ENCODE data around the gene TRAPPC6A. TPM values are rescaled to one million over a fixed set of nuclear protein-coding genes. Genes with fewer than 3 reads are reported as not detected.

The TRAPPC6A gene
- total and polyA plus RNA-seq, 2 of the 4 experiments (the other 2 are of a cell fraction): 4.1 to 13.4 TPM

DNA sequence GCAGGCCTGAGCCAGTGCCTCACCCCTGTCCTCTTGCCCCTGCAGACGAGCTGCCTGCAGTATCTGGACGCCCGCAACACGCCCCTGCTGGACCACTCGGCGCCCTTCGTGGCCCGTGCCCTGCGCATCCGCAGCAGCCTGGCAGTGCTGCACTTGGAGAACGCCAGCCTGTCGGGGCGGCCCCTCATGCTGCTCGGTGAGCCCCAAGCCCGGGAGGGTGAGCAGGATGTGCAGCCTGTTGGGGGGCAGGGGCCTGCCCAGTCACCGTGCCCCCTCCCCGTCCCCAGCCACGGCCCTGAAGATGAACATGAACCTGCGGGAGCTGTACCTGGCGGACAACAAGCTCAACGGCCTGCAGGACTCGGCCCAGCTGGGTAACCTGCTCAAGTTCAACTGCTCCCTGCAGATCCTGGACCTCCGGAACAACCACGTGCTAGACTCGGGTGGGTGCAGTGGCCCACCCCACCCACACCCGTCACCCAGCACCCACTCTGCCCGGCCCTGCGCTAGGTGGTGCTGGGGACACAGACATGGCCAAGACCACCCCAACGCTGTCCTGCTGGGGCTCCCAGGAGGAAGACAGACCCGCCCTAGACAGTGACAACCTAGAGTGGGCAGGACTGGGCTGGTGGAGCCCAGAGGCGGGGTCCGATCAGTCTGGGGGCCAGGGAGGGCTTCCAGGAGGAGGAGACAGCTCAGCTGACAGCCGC, 35.9 kb downstream of the TRAPPC6A start:
- no peak overlapping the region for H2AK9ac ChIP-seq (replicated peaks; ENCODE audit: low read depth, low read length, poor library complexity)
- no peak for TF ChIP-seq MAZ (IDR thresholded peaks at IDR 0.05; ENCODE audit: borderline replicate concordance, low read depth, low read length)
- TF ChIP-seq, protein P1, sequence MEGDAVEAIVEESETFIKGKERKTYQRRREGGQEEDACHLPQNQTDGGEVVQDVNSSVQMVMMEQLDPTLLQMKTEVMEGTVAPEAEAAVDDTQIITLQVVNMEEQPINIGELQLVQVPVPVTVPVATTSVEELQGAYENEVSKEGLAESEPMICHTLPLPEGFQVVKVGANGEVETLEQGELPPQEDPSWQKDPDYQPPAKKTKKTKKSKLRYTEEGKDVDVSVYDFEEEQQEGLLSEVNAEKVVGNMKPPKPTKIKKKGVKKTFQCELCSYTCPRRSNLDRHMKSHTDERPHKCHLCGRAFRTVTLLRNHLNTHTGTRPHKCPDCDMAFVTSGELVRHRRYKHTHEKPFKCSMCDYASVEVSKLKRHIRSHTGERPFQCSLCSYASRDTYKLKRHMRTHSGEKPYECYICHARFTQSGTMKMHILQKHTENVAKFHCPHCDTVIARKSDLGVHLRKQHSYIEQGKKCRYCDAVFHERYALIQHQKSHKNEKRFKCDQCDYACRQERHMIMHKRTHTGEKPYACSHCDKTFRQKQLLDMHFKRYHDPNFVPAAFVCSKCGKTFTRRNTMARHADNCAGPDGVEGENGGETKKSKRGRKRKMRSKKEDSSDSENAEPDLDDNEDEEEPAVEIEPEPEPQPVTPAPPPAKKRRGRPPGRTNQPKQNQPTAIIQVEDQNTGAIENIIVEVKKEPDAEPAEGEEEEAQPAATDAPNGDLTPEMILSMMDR (conservative IDR thresholded peaks at IDR 0.05; ENCODE audit: low read depth, low read length): no peak
- no peak for TF ChIP-seq POLR2A (IDR thresholded peaks at IDR 0.05; ENCODE audit: low read depth, low read length)
- no peak for TF ChIP-seq FOS (IDR thresholded peaks at IDR 0.05; ENCODE audit: low read depth, low read length)
- TF ChIP-seq MXI1 (IDR thresholded peaks at IDR 0.05; ENCODE audit: borderline replicate concordance, low read depth, low read length): no peak
- TF ChIP-seq CEBPB (IDR thresholded peaks at IDR 0.05; ENCODE audit: low read depth, low read length): no peak
- TF ChIP-seq MAFK (IDR thresholded peaks at IDR 0.05; ENCODE audit: low read depth, low read length): no peak
- no peak for TF ChIP-seq RFX5 (IDR thresholded peaks at IDR 0.05; ENCODE audit: low read depth, low read length)
- TF ChIP-seq, protein P2, sequence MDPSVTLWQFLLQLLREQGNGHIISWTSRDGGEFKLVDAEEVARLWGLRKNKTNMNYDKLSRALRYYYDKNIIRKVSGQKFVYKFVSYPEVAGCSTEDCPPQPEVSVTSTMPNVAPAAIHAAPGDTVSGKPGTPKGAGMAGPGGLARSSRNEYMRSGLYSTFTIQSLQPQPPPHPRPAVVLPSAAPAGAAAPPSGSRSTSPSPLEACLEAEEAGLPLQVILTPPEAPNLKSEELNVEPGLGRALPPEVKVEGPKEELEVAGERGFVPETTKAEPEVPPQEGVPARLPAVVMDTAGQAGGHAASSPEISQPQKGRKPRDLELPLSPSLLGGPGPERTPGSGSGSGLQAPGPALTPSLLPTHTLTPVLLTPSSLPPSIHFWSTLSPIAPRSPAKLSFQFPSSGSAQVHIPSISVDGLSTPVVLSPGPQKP (IDR thresholded peaks at IDR 0.05; ENCODE audit: borderline replicate concordance, low read depth, low read length): no peak
- no peak for TF ChIP-seq SMC3 (IDR thresholded peaks at IDR 0.05; ENCODE audit: low read depth, low read length)
- TF ChIP-seq, protein P3, sequence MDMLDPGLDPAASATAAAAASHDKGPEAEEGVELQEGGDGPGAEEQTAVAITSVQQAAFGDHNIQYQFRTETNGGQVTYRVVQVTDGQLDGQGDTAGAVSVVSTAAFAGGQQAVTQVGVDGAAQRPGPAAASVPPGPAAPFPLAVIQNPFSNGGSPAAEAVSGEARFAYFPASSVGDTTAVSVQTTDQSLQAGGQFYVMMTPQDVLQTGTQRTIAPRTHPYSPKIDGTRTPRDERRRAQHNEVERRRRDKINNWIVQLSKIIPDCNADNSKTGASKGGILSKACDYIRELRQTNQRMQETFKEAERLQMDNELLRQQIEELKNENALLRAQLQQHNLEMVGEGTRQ (IDR thresholded peaks at IDR 0.05; ENCODE audit: low read depth, low read length): no peak
- TF ChIP-seq BHLHE40 (IDR thresholded peaks at IDR 0.05; ENCODE audit: low read depth, low read length): no peak
- TF ChIP-seq RCOR1 (IDR thresholded peaks at IDR 0.05; ENCODE audit: insufficient replicate concordance, low read length): no peak
- TF ChIP-seq RAD21 (IDR thresholded peaks at IDR 0.05; ENCODE audit: low read length): no peak
- no peak for TF ChIP-seq CHD1 (IDR thresholded peaks at IDR 0.05; ENCODE audit: low read depth, low read length)
- no peak for TF ChIP-seq NFE2L2 (IDR thresholded peaks at IDR 0.05; ENCODE audit: low read depth, low read length)
- no peaks in the 10 kb centered on the region for H3K4me1 ChIP-seq (ENCODE audit: control insufficient read depth, insufficient read depth, low read length)
- ChIA-PET CTCF (no interaction called here), POLR2A (ENCODE audit: unreplicated experiment) (no interaction called here)
- no peak overlapping the region for H2AFZ ChIP-seq (replicated peaks; ENCODE audit: low read length, poor library complexity)
- no peak overlapping the region for H4K8ac ChIP-seq (ENCODE audit: low read depth in 2 of 2, low read length in 2 of 2)
- H4K91ac ChIP-seq (ENCODE audit: insufficient read depth, low read depth, low read length): no peak overlapping the region
- no peak overlapping the region for H3K9ac ChIP-seq (ENCODE audit: low read depth, low read length)
- H2BK120ac ChIP-seq (ENCODE audit: low read depth, low read length): no peak overlapping the region
- H3K9me1 ChIP-seq (ENCODE audit: insufficient read depth, low read length): peaks cover 2% of the 10 kb centered on the region; the same call in 1 of the 2 replicates
- no peak overlapping the region for H3K18ac ChIP-seq (ENCODE audit: low read depth, low read length)
- no TSS peak for BruUV-seq (replicated peaks)
- in situ Hi-C loops (cut with MboI; ENCODE audit: low sequenced_read_pairs) (no loop called here), intact Hi-C loops (cut with micrococcal nuclease) (no loop called here), dilution Hi-C loops (cut with HindIII; ENCODE audit: low sequenced_read_pairs, unreplicated experiment) (no loop called here)
- no peak overlapping the region for H2AK5ac ChIP-seq (ENCODE audit: low read depth, low read length)
- H3K4ac ChIP-seq (ENCODE audit: low read depth, low read length): no peak overlapping the region
- H4K20me1 ChIP-seq (ENCODE audit: insufficient read depth, low read length): peaks cover 18% of the 10 kb centered on the region
- no peaks in the 10 kb centered on the region for H3K27me3 ChIP-seq (ENCODE audit: control insufficient read depth, insufficient read depth, low read length)
- H3K36me3 ChIP-seq (ENCODE audit: control insufficient read depth, insufficient read depth, low read length): peaks cover 43% of the 10 kb centered on the region
- no peak overlapping the region for H2BK5ac ChIP-seq (ENCODE audit: low read depth, low read length, poor library complexity, severe bottlenecking)
- no peak overlapping the region for H3K4me3 ChIP-seq (ENCODE audit: insufficient read depth, low read depth, low read length)
- no peak overlapping the region for H3K23ac ChIP-seq (ENCODE audit: low read depth, low read length)
- DNase-seq (no peak), ATAC-seq (ENCODE audit: low read depth) (no peak)
- peaks cover 18 to 27% of the 10 kb centered on the region in 2 experiments; a peak in 3 of 4 replicates for H3K79me1 ChIP-seq (ENCODE audit: low read depth in 1 of 2, low read length in 2 of 2)
- H2BK20ac ChIP-seq (ENCODE audit: low read depth, low read length): no peak overlapping the region
- 94% methylated on average over 15 of the region's 33 CpGs; no CpG with 5 or more reads in 1 of the 2 experiments for WGBS, 2 experiments (ENCODE audit: extremely low coverage in 2 of 2, insufficient read length in 1 of 2)
- no peak overlapping the region for H3K56ac ChIP-seq (ENCODE audit: extremely low read depth, insufficient read depth, low read length)
- H3K27ac ChIP-seq (ENCODE audit: insufficient read depth, low read length): no peak overlapping the region
- no peak overlapping the region for H3K14ac ChIP-seq (replicated peaks; ENCODE audit: low read depth, low read length)
- H2BK15ac ChIP-seq (ENCODE audit: low read depth, low read length): no peak overlapping the region
- H3K4me2 ChIP-seq (ENCODE audit: low read depth, low read length): no peak overlapping the region
- no peaks in the 10 kb centered on the region for H3K9me3 ChIP-seq (ENCODE audit: control insufficient read depth, insufficient read depth, low read length)
- H4K5ac ChIP-seq (ENCODE audit: low read depth, low read length): no peak overlapping the region

Data from IMR-90 (cell line).